ENCODE measurements around the gene EPHA2.

The EPHA2 gene

DNA sequence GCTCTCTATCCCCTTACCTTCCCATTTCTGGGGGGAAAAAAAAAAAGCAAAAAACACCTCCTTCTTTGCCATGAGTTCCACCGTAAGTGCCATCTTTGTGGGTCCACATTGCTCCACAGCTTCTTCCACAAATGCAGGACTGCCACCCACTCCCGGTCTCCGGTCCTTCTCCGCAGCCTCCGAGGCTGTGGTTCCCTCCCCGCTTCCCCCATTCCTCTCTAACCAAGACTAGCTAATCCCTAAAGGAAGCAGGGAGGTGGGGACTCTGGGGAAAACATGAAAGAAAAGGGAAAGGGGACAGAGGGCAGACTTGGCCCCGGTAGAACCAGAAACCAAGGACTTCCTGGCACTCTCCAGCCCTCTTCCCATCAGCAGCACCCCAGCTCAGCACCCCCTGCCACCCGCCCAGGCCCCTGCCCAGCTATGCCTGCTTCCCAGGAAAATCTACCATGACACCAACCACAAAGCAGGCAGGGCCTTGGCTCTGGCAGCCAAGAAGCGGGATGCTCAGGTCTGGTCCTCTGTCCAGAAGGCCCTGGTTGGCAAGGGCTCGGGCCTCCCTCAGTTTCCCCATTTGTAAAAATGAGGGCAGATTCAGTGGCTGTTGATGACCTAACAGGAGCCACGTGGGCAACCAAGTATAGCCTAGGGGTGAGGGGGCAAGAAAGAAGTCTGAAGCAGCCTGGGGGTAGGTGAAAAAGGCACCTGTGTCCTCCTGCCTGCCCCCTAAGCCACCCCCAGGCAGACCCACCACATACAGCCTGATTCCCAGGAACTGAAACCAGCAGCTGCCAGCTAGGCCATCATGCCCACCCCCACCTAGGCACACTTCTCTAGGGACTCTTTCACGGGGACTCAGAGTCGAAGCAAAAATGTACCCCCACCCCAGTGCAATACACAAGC lies 2.5 kb downstream of the EPHA2 start:
- Mint-ChIP-seq H3K4me1 (ENCODE audit: low read depth) (peaks cover 17% of the 10 kb centered on the region), H3K4me3 (no peak overlapping the region), H3K36me3 (ENCODE audit: low read depth) (no peaks in the 10 kb centered on the region), H3K9me3 (no peaks in the 10 kb centered on the region), H3K27me3 (ENCODE audit: low read depth) (peaks cover 47% of the 10 kb centered on the region), H3K27ac (no peak overlapping the region)
- no peak for DNase-seq (ENCODE audit: low spot score)

DNA sequence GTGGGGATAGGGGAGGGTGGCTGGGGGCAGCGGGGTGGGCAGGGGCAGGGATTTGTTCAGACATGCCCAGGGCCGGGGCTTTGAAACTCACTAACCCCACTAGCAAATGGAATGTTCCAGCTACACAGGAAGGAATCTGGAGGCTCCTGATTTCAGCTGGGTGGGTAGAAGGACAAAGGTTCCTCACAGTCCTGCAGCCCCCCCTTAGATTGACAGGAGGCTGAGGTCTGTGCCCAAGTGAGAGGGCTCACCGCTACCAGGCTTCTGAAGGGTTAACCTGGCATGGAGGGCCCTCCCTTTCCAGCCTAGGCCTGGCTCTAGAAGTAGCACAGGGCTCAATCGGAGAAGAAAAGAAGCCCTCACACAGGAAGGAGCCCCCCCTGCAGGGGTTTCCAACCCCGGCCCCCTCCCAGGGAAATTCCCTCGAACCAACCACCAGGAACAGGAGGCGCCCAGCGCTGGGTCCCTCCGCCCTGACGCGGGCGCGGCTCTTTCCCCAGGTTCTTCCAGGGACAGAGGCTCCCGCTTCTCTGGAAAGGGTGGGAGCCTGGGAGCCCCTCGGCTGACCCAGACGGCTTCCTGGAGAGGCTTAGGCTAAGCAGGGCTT lies 3.3 kb downstream of the EPHA2 start:
- Mint-ChIP-seq H3K36me3 (ENCODE audit: low read depth) (no peaks in the 10 kb centered on the region), H3K4me3 (no peak overlapping the region), H3K27ac (no peak overlapping the region), H3K9me3 (no peaks in the 10 kb centered on the region), H3K4me1 (ENCODE audit: low read depth) (peaks cover 10% of the 10 kb centered on the region), H3K27me3 (ENCODE audit: low read depth) (peaks cover 41% of the 10 kb centered on the region)
- DNase-seq (ENCODE audit: low spot score), result no peak

DNA sequence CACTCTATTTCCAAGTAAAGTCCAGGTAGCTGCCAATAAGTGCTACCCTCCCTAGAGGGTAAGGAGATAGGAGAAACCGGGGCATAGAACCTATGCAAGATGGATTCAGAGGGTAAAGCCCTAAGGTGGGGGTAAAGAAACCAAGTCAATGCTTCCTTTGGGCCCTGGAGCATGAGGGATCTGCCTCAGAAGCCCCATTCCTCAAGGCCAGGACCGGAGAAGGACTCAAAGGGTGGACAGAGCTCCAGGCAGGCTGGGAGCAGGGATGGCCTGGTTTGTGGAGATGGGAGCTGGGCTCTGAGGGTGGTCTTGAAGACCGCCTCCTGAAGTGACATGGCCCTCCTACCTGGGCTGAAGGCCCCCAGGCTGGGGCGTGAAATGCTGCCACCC lies 3.9 kb downstream of the EPHA2 start:
- H3K4me3 Mint-ChIP-seq, result no peak overlapping the region
- H3K4me1 Mint-ChIP-seq (ENCODE audit: low read depth), result peaks cover 6% of the 10 kb centered on the region
- H3K36me3 Mint-ChIP-seq (ENCODE audit: low read depth), result no peaks in the 10 kb centered on the region
- peaks cover 37% of the 10 kb centered on the region for H3K27me3 Mint-ChIP-seq (ENCODE audit: low read depth)
- H3K27ac Mint-ChIP-seq, result no peak overlapping the region
- no peaks in the 10 kb centered on the region for H3K9me3 Mint-ChIP-seq
- DNase-seq (ENCODE audit: low spot score), result no peak

DNA sequence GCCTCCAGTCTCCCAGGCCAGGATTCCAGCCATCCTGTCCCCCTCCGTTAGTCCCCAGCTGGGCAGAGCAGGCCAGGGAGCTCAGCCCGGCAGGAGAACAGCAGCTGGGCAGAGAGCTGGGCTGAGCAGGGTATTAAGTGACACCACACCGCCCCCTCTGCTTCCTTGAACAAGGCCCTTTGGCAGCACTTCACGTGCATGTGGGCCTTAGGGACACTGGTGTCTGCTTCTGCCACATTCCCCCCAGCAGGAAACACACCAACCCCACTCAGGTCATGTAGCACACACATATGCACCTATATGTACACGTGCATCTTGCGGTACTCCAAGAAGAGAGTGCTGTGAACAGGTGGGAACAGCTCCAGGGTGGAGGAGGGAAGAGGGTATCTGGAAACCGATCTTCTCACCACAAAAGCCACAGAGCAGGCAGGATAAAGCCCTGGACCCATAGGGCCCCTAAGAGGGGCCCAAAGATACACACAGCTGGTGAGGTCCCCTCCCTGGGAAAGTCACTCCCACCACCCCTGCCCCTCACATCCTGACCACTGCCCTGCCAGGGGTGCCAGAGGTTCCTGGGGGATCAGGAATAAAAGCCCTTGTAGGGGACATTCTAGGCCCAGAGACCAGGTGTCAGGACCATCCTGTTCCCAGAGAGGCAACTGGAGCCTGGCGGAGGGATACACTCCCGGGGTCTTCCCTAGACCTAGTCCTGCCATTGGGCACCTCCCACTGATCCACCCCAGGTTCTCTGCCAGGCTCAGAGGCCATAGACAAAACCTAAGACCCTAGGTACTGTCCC lies 4.5 kb downstream of the EPHA2 start:
- DNase-seq (ENCODE audit: low spot score), result no peak
- peaks cover 33% of the 10 kb centered on the region for H3K27me3 Mint-ChIP-seq (ENCODE audit: low read depth)
- no peaks in the 10 kb centered on the region for H3K9me3 Mint-ChIP-seq
- no peak overlapping the region for H3K4me3 Mint-ChIP-seq
- peaks cover 4% of the 10 kb centered on the region for H3K4me1 Mint-ChIP-seq (ENCODE audit: low read depth)
- no peak overlapping the region for H3K27ac Mint-ChIP-seq
- H3K36me3 Mint-ChIP-seq (ENCODE audit: low read depth), result no peaks in the 10 kb centered on the region

DNA sequence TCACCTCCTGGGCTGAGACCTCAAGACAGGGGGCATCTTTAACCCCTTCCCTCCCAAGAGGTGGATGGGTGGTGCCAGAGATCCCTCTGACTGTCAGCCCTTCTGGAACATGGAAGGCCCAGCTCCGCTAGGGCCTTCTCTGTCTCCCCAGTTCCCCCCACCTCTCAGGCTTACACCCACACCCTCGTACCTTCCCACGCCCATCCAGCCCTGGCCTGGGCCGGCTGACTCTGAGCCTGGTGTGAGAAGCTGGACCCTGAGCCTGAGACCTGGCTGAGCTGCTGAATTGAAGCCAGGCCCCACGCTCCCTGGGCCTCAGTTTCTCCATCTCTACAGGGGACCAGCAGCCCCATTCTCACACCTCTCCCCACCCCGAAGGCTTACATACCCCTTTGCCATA lies 5.4 kb downstream of the EPHA2 start:
- H3K4me3 Mint-ChIP-seq, result no peak overlapping the region
- peaks cover 27% of the 10 kb centered on the region for H3K27me3 Mint-ChIP-seq (ENCODE audit: low read depth)
- DNase-seq (ENCODE audit: low spot score), result no peak
- peaks cover 4% of the 10 kb centered on the region for H3K4me1 Mint-ChIP-seq (ENCODE audit: low read depth)
- H3K36me3 Mint-ChIP-seq (ENCODE audit: low read depth), result no peaks in the 10 kb centered on the region
- H3K9me3 Mint-ChIP-seq, result no peaks in the 10 kb centered on the region
- H3K27ac Mint-ChIP-seq, result no peak overlapping the region

DNA sequence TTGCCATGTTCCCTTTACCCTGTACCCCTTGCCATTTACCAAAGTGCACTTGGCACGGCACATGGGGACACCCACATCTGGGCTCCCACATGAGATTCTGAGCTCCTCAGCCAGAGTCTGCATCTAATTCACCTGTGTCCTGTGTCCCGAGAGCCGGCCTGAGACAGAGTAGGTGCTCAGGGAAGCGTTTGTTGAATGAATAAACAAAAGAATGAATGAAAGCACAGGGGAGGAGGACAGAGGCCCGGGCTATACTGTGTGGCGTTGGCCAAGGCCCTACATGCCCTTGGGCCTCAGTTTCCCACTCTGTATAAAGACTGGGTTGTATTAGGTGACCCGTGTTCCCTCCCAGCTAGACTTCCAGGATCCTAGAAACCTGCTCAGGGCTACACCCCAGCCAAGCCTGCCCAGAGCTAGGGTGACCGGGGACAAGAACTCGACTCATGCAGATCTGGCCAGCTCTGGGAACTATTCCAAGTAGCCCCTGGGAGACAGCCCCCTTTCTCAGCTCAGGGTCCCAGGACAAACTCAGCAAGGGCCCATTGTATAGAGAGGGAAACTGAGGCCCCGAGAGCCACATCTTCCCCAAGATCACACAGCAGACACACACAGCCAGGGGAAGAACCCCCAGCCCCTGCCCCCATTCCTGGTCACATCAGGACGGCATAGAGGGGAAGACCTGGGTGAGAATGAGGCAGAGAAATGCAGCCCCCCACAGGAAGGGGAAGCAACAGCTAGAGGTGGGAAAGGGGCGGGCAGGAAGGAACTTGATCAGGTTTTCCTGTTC lies 6.0 kb downstream of the EPHA2 start:
- H3K27me3 Mint-ChIP-seq (ENCODE audit: low read depth), result peaks cover 24% of the 10 kb centered on the region
- no peak overlapping the region for H3K27ac Mint-ChIP-seq
- no peaks in the 10 kb centered on the region for H3K36me3 Mint-ChIP-seq (ENCODE audit: low read depth)
- no peaks in the 10 kb centered on the region for H3K9me3 Mint-ChIP-seq
- H3K4me1 Mint-ChIP-seq (ENCODE audit: low read depth), result peaks cover 4% of the 10 kb centered on the region
- no peak overlapping the region for H3K4me3 Mint-ChIP-seq
- DNase-seq (ENCODE audit: low spot score), result no peak

DNA sequence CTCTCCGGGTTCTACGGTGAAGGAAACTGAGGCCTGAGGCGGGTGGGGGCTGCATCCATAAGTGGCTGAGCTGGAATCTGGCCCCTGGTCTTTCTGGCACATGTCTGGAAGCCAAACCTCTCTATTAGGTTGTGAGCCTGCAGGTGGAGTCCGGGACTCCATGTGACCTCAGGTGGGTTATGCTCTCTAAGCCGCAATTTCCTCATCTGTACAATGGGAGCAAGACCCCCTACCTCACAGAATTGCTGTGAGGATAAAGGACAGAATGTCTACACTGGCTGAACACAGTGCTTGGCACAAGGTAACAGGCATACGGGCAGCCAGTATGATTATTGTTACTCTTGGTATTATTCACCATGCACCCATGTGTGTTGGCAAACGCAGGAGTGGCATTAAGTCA lies 6.7 kb downstream of the EPHA2 start:
- Mint-ChIP-seq H3K27ac (no peak overlapping the region), H3K4me1 (ENCODE audit: low read depth) (peaks cover 4% of the 10 kb centered on the region)

DNA sequence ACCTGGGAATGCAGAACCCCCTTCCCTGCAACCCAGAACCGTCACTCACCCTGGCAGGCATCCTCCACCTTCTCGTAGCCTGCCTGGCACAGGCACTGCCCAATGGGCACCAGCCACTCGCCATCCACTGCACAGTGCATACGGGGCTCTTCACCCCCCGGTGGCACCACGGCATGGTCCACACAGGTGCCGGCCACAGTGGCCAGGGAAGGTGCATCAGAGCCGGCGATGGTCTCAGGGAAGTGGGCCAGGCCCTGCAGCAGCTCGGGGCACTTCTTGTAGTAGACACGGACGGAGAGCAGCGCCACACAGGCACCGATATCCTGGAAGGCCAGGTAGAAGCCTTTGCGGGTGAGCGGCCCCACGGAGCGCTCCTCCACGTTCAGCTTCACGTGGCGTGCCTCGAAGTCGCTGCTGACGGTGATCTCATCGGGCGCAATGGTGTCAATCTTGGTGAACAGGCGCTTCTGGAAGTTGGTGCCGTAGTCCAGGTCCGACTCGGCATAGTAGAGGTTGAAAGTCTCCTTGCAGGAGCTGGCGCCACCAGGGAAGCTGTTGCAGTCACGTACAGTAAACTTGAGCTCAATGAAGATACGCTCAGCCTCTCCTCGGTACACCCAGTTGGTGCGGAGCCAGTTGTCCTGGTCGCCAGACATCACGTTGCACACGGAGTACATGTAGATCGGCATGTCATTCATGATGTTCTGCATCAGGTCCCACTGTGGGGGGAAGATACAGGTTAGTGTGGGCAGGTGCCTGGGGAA lies 7.4 kb downstream of the EPHA2 start:
- DNase-seq (ENCODE audit: low spot score), result no peak
- no peak overlapping the region for H3K4me3 Mint-ChIP-seq
- H3K27me3 Mint-ChIP-seq (ENCODE audit: low read depth), result peaks cover 12% of the 10 kb centered on the region
- no peaks in the 10 kb centered on the region for H3K36me3 Mint-ChIP-seq (ENCODE audit: low read depth)
- no peak overlapping the region for H3K27ac Mint-ChIP-seq
- H3K9me3 Mint-ChIP-seq, result no peaks in the 10 kb centered on the region
- peaks cover 4% of the 10 kb centered on the region for H3K4me1 Mint-ChIP-seq (ENCODE audit: low read depth)

More for the DNA sequence above, 6.7 kb downstream of the EPHA2 start:
- Mint-ChIP-seq H3K4me3 (no peak overlapping the region), H3K27me3 (ENCODE audit: low read depth) (peaks cover 17% of the 10 kb centered on the region), H3K9me3 (no peaks in the 10 kb centered on the region), H3K36me3 (ENCODE audit: low read depth) (no peaks in the 10 kb centered on the region)
- no peak for DNase-seq (ENCODE audit: low spot score)

DNA sequence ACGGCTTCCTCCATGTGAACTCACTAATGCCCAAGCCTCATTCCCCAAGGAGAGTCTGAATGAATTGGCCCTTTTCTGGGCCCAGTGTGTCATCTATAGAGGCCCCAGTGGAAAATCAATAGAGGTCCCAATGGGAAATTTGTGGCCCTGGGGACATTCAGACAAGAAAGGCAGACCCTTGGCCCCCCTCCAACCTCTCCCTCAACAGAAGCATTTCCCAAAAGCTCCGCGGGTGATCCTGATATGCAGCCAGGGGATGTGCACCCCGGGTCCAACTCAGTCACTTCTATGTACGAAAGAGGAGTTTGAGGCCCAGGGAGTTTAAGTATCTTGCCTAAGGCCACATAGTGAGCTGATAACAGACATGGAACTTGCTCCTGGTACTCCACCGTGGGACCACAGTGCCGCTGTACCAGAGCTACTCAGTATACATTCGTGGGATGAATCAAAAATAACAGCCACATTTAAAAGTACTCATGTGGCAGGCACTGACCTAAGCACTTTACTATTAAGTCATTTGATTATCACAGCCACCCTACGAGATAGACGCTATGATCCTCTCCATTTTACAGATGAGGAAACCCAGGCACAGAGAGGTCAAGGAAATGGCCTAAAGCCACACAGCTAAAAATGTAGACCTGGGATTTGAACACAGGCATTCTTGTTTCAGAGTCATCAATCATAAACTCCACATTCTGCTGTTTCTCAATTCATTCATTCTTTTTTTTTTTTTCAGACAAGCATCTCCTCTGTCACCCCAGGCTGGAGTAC lies 8.5 kb downstream of the EPHA2 start:
- Mint-ChIP-seq H3K4me1 (ENCODE audit: low read depth) (peaks cover 4% of the 10 kb centered on the region), H3K27ac (no peak overlapping the region), H3K36me3 (ENCODE audit: low read depth) (no peaks in the 10 kb centered on the region), H3K9me3 (no peaks in the 10 kb centered on the region), H3K27me3 (ENCODE audit: low read depth) (peaks cover 9% of the 10 kb centered on the region), H3K4me3 (no peak overlapping the region)
- no peak for DNase-seq (ENCODE audit: low spot score)

DNA sequence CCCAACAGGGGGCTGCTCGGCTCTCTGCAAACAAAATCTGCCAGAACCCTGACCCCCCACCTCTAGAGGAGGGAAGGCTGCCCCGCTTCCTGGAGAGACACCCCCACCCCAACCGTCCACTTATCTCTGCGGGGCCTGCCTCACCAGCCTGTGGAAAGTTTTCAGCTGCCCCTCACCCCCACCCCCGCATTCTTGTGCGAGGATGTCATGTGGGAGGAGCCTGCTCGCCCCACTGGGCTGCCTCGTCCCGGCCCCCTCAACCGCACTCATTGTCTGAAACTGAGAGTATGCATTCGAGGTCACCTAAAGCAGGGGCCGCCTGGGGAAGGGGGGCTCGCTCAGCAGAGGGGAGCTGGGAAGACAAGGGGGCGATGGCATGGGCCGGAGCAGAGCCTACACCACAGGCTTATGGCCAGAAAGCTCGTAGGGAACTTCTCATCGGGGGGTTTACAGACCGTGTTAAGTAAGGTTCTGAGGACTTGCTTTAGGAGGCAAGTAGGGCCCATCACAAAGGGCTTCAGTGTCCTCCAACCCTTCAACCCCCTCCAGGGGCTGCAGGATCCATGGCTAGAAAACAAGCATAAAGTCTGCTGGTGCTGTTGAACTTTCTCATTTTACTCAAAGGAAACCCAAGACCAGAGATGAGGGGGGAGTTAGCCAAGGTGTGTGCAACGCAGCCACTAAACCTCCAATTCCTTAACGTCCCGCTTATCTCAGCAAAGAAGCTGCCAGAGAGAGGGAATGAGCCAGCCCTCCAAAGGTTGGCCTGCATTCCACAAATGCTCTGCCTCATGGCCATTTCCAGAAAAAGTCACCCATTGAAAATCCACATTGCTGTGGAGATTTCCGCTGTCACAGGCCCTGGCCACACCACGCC lies 9.4 kb downstream of the EPHA2 start:
- no peak for DNase-seq (ENCODE audit: low spot score)
- peaks cover 6% of the 10 kb centered on the region for H3K27me3 Mint-ChIP-seq (ENCODE audit: low read depth)
- H3K36me3 Mint-ChIP-seq (ENCODE audit: low read depth), result no peaks in the 10 kb centered on the region
- no peak overlapping the region for H3K4me3 Mint-ChIP-seq
- no peak overlapping the region for H3K27ac Mint-ChIP-seq
- H3K9me3 Mint-ChIP-seq, result no peaks in the 10 kb centered on the region
- H3K4me1 Mint-ChIP-seq (ENCODE audit: low read depth), result peaks cover 3% of the 10 kb centered on the region

DNA sequence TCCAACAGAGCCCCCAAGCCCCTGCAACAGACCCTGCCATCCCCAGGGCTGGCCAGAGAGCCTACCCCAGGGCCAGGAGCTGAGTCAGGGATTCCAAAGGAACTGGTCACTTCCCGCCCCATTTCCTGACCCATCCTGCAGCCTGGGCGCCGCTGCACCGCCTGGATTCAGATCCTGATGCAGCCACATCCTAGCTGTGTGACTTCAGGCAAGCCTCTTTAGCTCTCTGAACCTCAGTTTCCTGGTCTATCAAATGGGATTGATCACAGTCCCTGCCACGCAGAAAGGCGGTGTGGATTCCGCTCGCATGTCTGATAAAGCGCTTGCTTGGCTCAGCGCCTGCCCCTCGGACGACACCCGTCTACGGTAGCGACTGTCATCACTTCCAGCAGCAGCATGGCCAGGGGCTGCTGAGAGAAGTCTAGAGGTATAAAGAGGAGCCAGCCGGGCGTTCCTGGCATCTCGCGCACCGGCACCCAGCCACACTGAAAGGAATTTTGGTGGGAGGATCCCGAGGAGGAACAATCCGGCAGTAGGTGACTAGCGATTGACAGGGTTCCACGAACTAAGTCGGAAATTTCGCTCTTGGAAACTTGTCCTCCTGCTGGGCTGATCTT lies 10.1 kb downstream of the EPHA2 start:
- Mint-ChIP-seq H3K27me3 (ENCODE audit: low read depth) (peaks cover 6% of the 10 kb centered on the region), H3K4me1 (ENCODE audit: low read depth) (no peaks in the 10 kb centered on the region), H3K9me3 (no peaks in the 10 kb centered on the region), H3K36me3 (ENCODE audit: low read depth) (no peaks in the 10 kb centered on the region), H3K4me3 (no peak overlapping the region), H3K27ac (no peak overlapping the region)
- DNase-seq (ENCODE audit: low spot score), result no peak
